Breast epithelium (tissue), 3 donors: ENCODE measurements around the gene IL17F.

Experiments
- POLR2AphosphoS5 ChIP-seq, 3 donors: sonication (generic); formaldehyde crosslinking; IDR thresholded peaks; one replicate each; pipeline ENCODE4 v1.6.1; 2017; ENCODE audit warnings: antibody characterized with exemption in 3 of 3
- TF ChIP-seq, protein P1 (sequence below), 3 donors: fragments of 450-650 bp; IDR thresholded peaks; one replicate each; pipeline ENCODE4 v1.5.1; 2016 to 2017; ENCODE audit warnings: antibody characterized with exemption in 3 of 3, mild to moderate bottlenecking in 3 of 3, moderate library complexity in 3 of 3

DNA sequence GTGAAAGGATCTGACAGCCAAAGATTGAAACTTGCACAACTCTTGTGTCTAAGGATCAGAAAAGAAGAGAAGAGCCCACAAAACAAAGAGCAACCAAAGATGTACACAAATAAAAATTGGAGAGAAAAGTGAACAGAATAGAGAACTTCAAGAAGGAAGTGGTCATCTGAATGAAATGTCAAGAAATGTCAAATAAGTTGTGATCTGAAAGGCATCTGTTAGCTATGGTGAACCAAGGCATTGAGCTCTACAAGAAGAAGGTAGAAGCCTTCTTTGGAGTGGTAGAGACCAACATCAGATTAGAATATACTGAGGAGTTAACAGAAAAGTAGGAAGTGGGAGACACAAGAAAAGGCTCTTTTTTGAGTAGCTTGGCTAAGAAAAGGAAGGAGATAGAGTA, 28.5 kb downstream of the IL17F start:
- no peak for TF ChIP-seq POLR2AphosphoS5 (IDR thresholded peaks at IDR 0.05)
- TF ChIP-seq, protein P1, sequence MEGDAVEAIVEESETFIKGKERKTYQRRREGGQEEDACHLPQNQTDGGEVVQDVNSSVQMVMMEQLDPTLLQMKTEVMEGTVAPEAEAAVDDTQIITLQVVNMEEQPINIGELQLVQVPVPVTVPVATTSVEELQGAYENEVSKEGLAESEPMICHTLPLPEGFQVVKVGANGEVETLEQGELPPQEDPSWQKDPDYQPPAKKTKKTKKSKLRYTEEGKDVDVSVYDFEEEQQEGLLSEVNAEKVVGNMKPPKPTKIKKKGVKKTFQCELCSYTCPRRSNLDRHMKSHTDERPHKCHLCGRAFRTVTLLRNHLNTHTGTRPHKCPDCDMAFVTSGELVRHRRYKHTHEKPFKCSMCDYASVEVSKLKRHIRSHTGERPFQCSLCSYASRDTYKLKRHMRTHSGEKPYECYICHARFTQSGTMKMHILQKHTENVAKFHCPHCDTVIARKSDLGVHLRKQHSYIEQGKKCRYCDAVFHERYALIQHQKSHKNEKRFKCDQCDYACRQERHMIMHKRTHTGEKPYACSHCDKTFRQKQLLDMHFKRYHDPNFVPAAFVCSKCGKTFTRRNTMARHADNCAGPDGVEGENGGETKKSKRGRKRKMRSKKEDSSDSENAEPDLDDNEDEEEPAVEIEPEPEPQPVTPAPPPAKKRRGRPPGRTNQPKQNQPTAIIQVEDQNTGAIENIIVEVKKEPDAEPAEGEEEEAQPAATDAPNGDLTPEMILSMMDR (IDR thresholded peaks at IDR 0.05): no peak
